Trophoblast cell (in vitro differentiated cells and primary cell): Measurements from ENCODE around the gene TGM6.

ENCODE experiments used
- DNase-seq, 2 donors: peaks; one replicate each; pipeline ENCODE4 v3.0.0-alpha.2; 2016
- H2AFZ ChIP-seq: 2 replicates; pipeline ENCODE4 v1.6.1; 2013; ENCODE audit warnings: low read length, moderate library complexity, mild to moderate bottlenecking; ENCODE audit not compliant: insufficient read depth, poor library complexity
- H2AK5ac ChIP-seq: 2 replicates; pipeline ENCODE4 v1.6.1; 2013; ENCODE audit warnings: mild to moderate bottlenecking, low read length
- H2BK120ac ChIP-seq: 2 replicates; pipeline ENCODE4 v1.6.1; 2013; ENCODE audit warnings: low read length, mild to moderate bottlenecking, moderate library complexity; ENCODE audit not compliant: insufficient read depth, poor library complexity
- H2BK12ac ChIP-seq: 2 replicates; pipeline ENCODE4 v1.6.1; 2013; ENCODE audit warnings: mild to moderate bottlenecking, low read length, moderate library complexity
- H2BK5ac ChIP-seq: 2 replicates; pipeline ENCODE4 v1.6.1; 2013; ENCODE audit warnings: low read length, low read depth, moderate library complexity, mild to moderate bottlenecking; ENCODE audit not compliant: poor library complexity
- H3K14ac ChIP-seq: 2 replicates; pipeline ENCODE4 v1.6.1; 2013; ENCODE audit warnings: mild to moderate bottlenecking, low read length
- H3K18ac ChIP-seq: 2 replicates; pipeline ENCODE4 v1.6.1; 2013; ENCODE audit warnings: mild to moderate bottlenecking, low read length
- H3K23ac ChIP-seq: 2 replicates; pipeline ENCODE4 v1.6.1; 2013; ENCODE audit warnings: low read length
- H3K27ac ChIP-seq: 2 replicates; pipeline ENCODE4 v1.5.1; 2013; ENCODE audit warnings: low read depth, mild to moderate bottlenecking, inconsistent platforms, low read length, moderate library complexity
- H3K27me3 ChIP-seq: 2 replicates; pipeline ENCODE4 v1.6.1; 2013; ENCODE audit warnings: inconsistent platforms, mild to moderate bottlenecking, low read length, moderate library complexity; ENCODE audit not compliant: insufficient read depth
- H3K36me3 ChIP-seq, 2 experiments: 1 replicate in 1 of 2; 2 replicates in 1 of 2; pipeline ENCODE4 v1.6.1; 2013; ENCODE audit warnings: low read length in 2 of 2, mild to moderate bottlenecking in 2 of 2, moderate library complexity in 1 of 2; ENCODE audit not compliant: insufficient read depth in 2 of 2, control insufficient read depth in 1 of 2
- H3K4ac ChIP-seq: 2 replicates; pipeline ENCODE4 v1.6.1; 2013; ENCODE audit warnings: low read depth, mild to moderate bottlenecking, low read length, moderate library complexity
- H3K4me1 ChIP-seq, 2 experiments: 1 replicate in 1 of 2; 2 replicates in 1 of 2; pipeline ENCODE4 v1.6.1; 2013; ENCODE audit warnings: low read length in 2 of 2, mild to moderate bottlenecking in 2 of 2, moderate library complexity in 1 of 2; ENCODE audit not compliant: insufficient read depth in 2 of 2, control insufficient read depth in 1 of 2
- H3K4me2 ChIP-seq: 2 replicates; pipeline ENCODE4 v1.6.1; 2013; ENCODE audit warnings: inconsistent platforms, mild to moderate bottlenecking, low read length, moderate library complexity
- H3K4me3 ChIP-seq: 2 replicates; pipeline ENCODE4 v1.5.1; 2013; ENCODE audit warnings: mild to moderate bottlenecking, low read depth, low read length, inconsistent platforms
- H3K79me1 ChIP-seq: one replicate; pipeline ENCODE4 v1.6.1; 2013; ENCODE audit warnings: low read length
- H3K79me2 ChIP-seq: 2 replicates; pipeline ENCODE4 v1.6.1; 2013; ENCODE audit warnings: low read length, mild to moderate bottlenecking; ENCODE audit not compliant: control insufficient read depth, insufficient read depth, poor library complexity
- H3K9ac ChIP-seq: 2 replicates; pipeline ENCODE4 v1.6.1; 2013; ENCODE audit warnings: mild to moderate bottlenecking, low read length
- H3K9me3 ChIP-seq: 2 replicates; pipeline ENCODE4 v1.6.1; 2013; ENCODE audit warnings: low read depth, mild to moderate bottlenecking, control low read depth, inconsistent platforms, low read length; ENCODE audit not compliant: insufficient read depth
- H4K12ac ChIP-seq: 2 replicates; pipeline ENCODE4 v1.6.1; 2013; ENCODE audit warnings: low read depth, mild to moderate bottlenecking, low read length, moderate library complexity
- H4K8ac ChIP-seq: 2 replicates; pipeline ENCODE4 v1.6.1; 2013; ENCODE audit warnings: low read depth, mild to moderate bottlenecking, low read length, moderate library complexity
- H4K91ac ChIP-seq: one replicate; pipeline ENCODE4 v1.6.1; 2013; ENCODE audit warnings: low read depth, mild to moderate bottlenecking, low read length, moderate library complexity
- WGBS: extraction: QIAGEN DNeasy Blood & Tissue Kit; methylation state at CpG from one replicate; pipeline ENCODE4 v1.1.7; 2013; ENCODE audit warnings: missing lambda C conversion rate; ENCODE audit not compliant: insufficient read length, insufficient coverage; ENCODE audit errors: extremely low coverage; 5-methylcytosine and 5-hydroxymethylcytosine counted together

TGM6 gene

DNA sequence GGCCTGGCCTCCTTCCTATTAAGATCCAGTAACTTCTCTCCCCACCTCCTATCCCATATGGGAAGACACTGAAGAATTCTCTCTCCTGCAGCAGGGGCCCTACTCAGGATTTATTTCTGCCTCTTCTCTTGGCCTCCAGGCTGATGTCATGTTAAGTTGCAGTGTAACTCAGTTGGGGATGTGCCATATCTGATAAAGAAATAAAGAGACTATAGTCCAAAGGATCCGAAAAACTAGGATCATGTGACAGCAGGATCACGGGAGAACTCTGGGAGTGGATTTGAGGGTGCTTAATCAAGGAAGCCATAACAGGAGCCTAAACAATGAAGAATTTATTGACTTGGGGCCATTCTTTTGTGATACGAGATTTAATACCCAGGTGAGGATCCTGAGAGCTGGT is 38.5 kb upstream of the TGM6 start:
- Histone ChIP-seq H3K79me1 (no peaks in the 10 kb centered on the region), H4K91ac (no peak overlapping the region), H3K4me2 (no peak overlapping the region), H3K4ac (no peak overlapping the region), H3K18ac (no peak overlapping the region), H2BK5ac (no peak overlapping the region), H3K36me3 (no peaks in the 10 kb centered on the region), H3K27ac (no peak overlapping the region), H3K23ac (no peak overlapping the region), H4K8ac (no peak overlapping the region), H3K9ac (no peak overlapping the region), H2AK5ac (no peak overlapping the region), H2AFZ (no peak overlapping the region), H3K9me3 (no peaks in the 10 kb centered on the region), H3K27me3 (no peaks in the 10 kb centered on the region), H2BK12ac (no peak overlapping the region), H3K4me1 (no peaks in the 10 kb centered on the region), H4K12ac (no peak overlapping the region), H3K4me3 (no peak overlapping the region), H3K79me2 (no peaks in the 10 kb centered on the region), H2BK120ac (no peak overlapping the region), H3K14ac (no peak overlapping the region)
- WGBS, result no CpG with 5 or more reads among the region's 3 CpGs
- no peak for DNase-seq

DNA sequence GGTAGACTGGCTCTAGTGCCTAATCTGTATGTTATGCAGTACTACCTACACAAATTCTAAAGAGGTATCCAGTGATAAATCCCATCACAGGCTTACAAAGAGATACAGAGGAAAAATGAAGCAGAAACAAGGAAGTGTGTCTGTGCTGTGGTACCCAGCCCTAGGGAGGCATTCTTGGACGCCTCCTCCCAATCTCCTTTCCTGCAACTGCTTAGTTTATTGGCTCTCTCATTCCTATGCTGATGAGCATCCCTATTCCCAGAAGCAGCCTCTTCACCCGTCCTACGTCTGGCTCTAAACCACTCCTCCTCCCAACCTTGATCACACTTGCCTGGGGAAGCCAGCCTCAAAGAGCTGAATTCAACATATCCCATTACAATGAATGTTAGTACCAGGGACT is 34.5 kb upstream of the TGM6 start:
- H3K18ac ChIP-seq, result no peak overlapping the region
- H3K27me3 ChIP-seq, result no peaks in the 10 kb centered on the region
- H4K12ac ChIP-seq, result no peak overlapping the region
- no peak overlapping the region for H2AFZ ChIP-seq
- no peak overlapping the region for H2AK5ac ChIP-seq
- H3K9ac ChIP-seq, result no peak overlapping the region
- no peak overlapping the region for H3K23ac ChIP-seq
- no peaks in the 10 kb centered on the region for H3K9me3 ChIP-seq
- no peak overlapping the region for H3K4ac ChIP-seq
- no peak overlapping the region for H2BK12ac ChIP-seq
- H2BK120ac ChIP-seq, result no peak overlapping the region
- no CpG with 5 or more reads among the region's 3 CpGs for WGBS
- H4K8ac ChIP-seq, result no peak overlapping the region
- no peak overlapping the region for H2BK5ac ChIP-seq
- no peaks in the 10 kb centered on the region for H3K79me1 ChIP-seq
- H4K91ac ChIP-seq, result no peak overlapping the region
- no peak overlapping the region for H3K4me2 ChIP-seq
- H3K79me2 ChIP-seq, result no peaks in the 10 kb centered on the region
- DNase-seq, result peak in 1 of 2 donors; percentile 6
- H3K4me1 ChIP-seq, result peaks cover 13 to 15% of the 10 kb centered on the region in 2 experiments
- H3K27ac ChIP-seq, result no peak overlapping the region
- H3K4me3 ChIP-seq, result no peak overlapping the region
- no peak overlapping the region for H3K14ac ChIP-seq
- H3K36me3 ChIP-seq, result no peaks in the 10 kb centered on the region

DNA sequence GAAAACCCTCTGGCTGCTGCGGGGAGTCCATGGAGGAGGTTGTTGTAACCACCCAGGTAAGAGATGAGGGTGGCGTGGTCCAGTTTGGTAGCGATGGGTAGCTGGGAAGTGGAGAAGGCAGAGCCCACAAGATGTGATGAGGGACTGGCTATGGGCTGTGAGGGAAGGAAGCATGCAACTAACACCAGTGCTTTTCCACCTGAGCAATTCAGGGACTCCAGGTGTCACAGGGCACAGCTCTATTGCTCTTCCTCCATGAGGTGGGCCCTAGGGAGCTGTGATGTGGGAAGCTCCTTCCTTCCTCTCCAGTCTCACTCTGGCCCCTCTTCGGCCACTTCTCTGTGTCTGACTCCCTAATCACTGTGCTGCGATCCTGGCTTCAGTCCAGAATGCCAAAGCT is 32.4 kb upstream of the TGM6 start:
- Histone ChIP-seq H3K4me3 (no peak overlapping the region), H3K79me2 (no peaks in the 10 kb centered on the region), H3K4ac (no peak overlapping the region), H3K79me1 (no peaks in the 10 kb centered on the region), H3K27ac (no peak overlapping the region), H3K36me3 (no peaks in the 10 kb centered on the region), H2BK5ac (no peak overlapping the region), H4K12ac (no peak overlapping the region), H2BK120ac (no peak overlapping the region), H3K23ac (no peak overlapping the region), H2AFZ (no peak overlapping the region), H4K8ac (no peak overlapping the region), H3K4me2 (no peak overlapping the region), H3K14ac (no peak overlapping the region), H3K18ac (no peak overlapping the region), H2AK5ac (no peak overlapping the region), H3K9me3 (no peaks in the 10 kb centered on the region), H4K91ac (no peak overlapping the region), H3K4me1 (peaks cover 15 to 17% of the 10 kb centered on the region in 2 experiments), H3K27me3 (no peaks in the 10 kb centered on the region), H3K9ac (no peak overlapping the region), H2BK12ac (no peak overlapping the region)
- no CpG with 5 or more reads among the region's 5 CpGs for whole genome bisulfite sequencing
- no peak for DNase-seq

DNA sequence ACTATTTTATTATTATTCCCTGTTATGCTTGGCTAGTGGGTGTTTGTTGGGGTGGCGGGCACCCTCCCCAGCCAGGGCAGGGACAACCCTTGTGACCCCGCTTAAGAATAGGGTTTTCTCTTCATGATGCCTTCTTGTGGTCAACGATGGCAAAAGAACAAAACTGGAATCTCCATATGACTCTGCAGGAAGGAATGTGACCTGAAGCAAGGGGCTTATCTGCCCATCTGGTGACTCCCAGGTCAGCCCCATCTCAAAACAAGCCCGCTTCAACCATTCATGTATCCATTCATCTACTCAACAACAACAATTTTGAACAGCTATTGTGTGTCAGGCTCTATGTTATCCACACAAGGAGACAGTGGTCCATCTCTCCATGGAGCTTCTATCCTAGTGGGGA is 30.9 kb upstream of the TGM6 start:
- Histone ChIP-seq H2BK5ac (no peak overlapping the region), H3K23ac (no peak overlapping the region), H3K9ac (no peak overlapping the region), H2AFZ (no peak overlapping the region), H3K27ac (no peak overlapping the region), H3K4me3 (no peak overlapping the region), H3K4me1 (peaks cover 15 to 17% of the 10 kb centered on the region in 2 experiments), H3K27me3 (no peaks in the 10 kb centered on the region), H4K8ac (no peak overlapping the region), H3K4ac (no peak overlapping the region), H2BK12ac (no peak overlapping the region), H2AK5ac (no peak overlapping the region), H3K9me3 (no peaks in the 10 kb centered on the region), H2BK120ac (no peak overlapping the region), H3K14ac (no peak overlapping the region), H3K36me3 (no peaks in the 10 kb centered on the region), H4K12ac (no peak overlapping the region), H3K79me2 (no peaks in the 10 kb centered on the region), H3K79me1 (no peaks in the 10 kb centered on the region), H3K18ac (no peak overlapping the region), H4K91ac (no peak overlapping the region), H3K4me2 (no peak overlapping the region)
- WGBS, result no CpG with 5 or more reads among the region's 4 CpGs
- peak; percentile 57 to 64 for DNase-seq
